GM11168 (cell line): ENCODE measurements around the gene RBM26.
"Not testable (repeated sequence)": the region's sequence is repeated elsewhere in the genome, so short reads cannot be mapped to it uniquely, and the experiment has no call there.

Experiments
- in situ Hi-C: fragments of 300-500 bp; cut with MboI; formaldehyde crosslinking; loops from one replicate; pipeline ENCODE4 v1.12.0; 2022; ENCODE audit warnings: low sequenced_read_pairs; ENCODE audit not compliant: unreplicated experiment

The RBM26 gene

GRCh38 chr13:79287939-79288795 lies 117.9 kb downstream of the RBM26 start:
- in situ Hi-C loops: no loop called here

DNA sequence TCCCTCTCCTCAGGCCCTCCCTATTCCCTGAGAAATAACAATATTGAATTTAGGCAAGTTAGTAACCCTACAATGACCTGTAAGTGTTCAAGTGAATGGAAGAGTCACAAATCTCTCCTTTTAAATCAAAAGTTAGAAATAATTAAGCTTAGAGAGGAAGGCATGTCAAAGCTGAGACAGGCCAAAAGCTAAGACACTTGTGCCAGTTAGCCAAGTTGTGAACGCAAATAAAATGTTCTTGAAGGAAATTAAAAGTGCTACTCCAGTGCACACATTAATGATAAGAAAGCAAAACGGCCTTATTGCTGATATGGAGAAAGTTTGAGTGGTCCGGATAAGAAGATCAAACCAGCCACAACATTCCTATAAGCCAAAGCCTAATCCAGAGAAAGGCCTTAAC lies 120.9 kb downstream of the RBM26 start:
- in situ Hi-C loops: no loop called here

DNA sequence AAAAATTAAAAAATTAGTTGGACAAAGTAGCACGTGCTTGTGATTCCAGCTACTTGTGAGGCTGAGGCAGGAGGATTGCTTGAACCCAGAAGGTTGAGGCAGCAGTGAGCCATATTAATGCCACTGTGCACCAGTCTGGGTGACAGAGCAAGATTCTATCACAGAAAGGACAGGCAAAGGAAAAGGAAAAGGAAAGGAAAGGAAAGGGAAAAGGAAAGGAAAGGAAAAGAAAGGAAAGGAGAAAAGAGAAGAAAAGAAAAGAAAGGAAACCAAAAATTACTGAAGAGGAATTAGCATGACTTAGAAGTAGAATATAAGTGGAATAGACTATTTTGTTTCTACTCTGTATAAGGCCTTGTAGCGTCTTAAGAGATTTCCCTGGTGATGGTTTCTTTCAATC lies 122.3 kb downstream of the RBM26 start:
- in situ Hi-C loops: no loop called here

DNA sequence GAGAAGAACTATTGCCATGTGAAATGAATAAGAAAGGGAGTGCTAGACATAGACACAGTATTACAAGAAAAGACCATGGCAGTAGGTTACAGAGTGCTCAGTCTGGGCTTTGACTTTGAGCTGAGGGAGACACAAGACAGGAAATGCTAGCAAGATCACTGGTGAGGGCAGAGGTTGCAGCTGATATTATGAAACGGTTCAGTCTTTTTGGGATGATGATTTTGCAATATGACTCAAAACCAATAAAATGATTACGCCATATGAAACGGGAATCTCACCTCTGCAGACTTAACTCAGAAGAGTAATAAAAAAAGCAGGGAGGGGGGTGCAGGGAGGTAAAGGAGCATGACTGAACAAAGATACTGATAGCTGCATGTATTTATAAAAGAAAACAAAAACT lies 123.1 kb downstream of the RBM26 start:
- in situ Hi-C loops: no loop called here

DNA sequence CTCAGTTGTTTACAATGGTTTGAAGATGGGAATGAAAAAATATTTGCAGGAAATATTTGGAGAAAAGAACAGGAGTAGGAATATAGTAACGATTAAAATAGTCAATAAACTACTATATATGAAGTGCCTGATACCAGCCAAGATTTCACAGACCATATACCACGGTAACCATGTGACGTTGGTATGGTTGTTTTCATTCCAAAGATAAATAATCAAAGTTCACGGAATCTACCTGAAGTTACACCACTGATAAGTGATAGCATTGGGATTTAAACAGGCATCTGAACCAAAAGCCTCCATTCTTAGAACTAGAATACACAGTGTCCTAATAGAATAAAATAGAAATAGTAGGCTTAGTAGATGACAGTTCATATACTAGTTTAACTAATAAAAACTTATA lies 123.5 kb downstream of the RBM26 start:
- in situ Hi-C loops: no loop called here

GRCh38 chr13:79281339-79281747 lies 124.7 kb downstream of the RBM26 start:
- in situ Hi-C loops: no loop called here

GRCh38 chr13:79279735-79280134 lies 126.3 kb downstream of the RBM26 start:
- in situ Hi-C loops: not testable (repeated sequence)

- in situ Hi-C loops: no loop called here
Measured at GRCh38 chr13:79273045-79273444, 133.0 kb downstream of the RBM26 start.

DNA sequence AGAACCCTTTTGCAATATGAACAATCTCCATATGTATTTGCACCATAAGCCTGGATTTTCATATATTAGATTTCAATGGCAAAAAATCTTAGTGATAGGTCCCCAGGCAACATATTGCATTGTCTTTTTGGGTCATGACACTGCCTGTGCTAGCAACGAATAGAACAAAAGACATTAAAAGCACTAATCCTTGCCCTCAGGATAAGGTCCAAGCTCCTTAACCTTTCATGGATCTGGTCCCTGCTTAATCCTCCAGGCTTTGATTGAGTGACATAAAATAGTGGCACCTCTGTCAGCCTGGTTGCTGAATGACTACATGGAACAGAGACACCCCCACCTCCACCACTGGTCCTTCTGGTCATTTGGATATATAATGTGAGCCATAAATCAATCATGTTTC lies 134.4 kb downstream of the RBM26 start:
- in situ Hi-C loops: no loop called here

- in situ Hi-C loops: no loop called here
Measured at GRCh38 chr13:79270859-79271258, 135.2 kb downstream of the RBM26 start.
